NCI-H69 (cell line): Measurements from ENCODE around the gene PALLD.
A peak's percentile ranks its signal among the peaks of the same experiment; 100 is the strongest.

Experiments
- DNase-seq: peaks from one replicate; lab custom pipeline; 2025; lab: John Stamatoyannopoulos, UW

PALLD gene

GRCh38 chr4:168734703-168735678 lies 238.1 kb downstream of the PALLD start:
- no peak for DNase-seq

- DNase-seq = no peak
Measured at GRCh38 chr4:168735735-168736134, 238.9 kb downstream of the PALLD start.

GRCh38 chr4:168736860-168737805 lies 240.3 kb downstream of the PALLD start:
- no peak for DNase-seq

- DNase-seq = no peak
Measured at GRCh38 chr4:168737806-168738172, 240.9 kb downstream of the PALLD start.

GRCh38 chr4:168739886-168740285 lies 243.0 kb downstream of the PALLD start:
- no peak for DNase-seq

GRCh38 chr4:168740691-168741090 lies 243.8 kb downstream of the PALLD start:
- DNase-seq = no peak

GRCh38 chr4:168741281-168742173 lies 244.7 kb downstream of the PALLD start:
- no peak for DNase-seq

- peak; percentile 49 for DNase-seq
Measured at GRCh38 chr4:168743131-168743530, 246.3 kb downstream of the PALLD start.

GRCh38 chr4:168743601-168744000 lies 246.7 kb downstream of the PALLD start:
- peak; percentile 53 for DNase-seq

- peak; percentile 76 for DNase-seq
Measured at GRCh38 chr4:168744021-168744420, 247.2 kb downstream of the PALLD start.

- no peak for DNase-seq
Measured at GRCh38 chr4:168748807-168749206, 252.0 kb downstream of the PALLD start.

- DNase-seq = no peak
Measured at GRCh38 chr4:168751263-168752225, 254.7 kb downstream of the PALLD start.

GRCh38 chr4:168755598-168756477 lies 259.0 kb downstream of the PALLD start:
- DNase-seq = no peak

- DNase-seq = no peak
Measured at GRCh38 chr4:168757500-168757899, 260.6 kb downstream of the PALLD start.

- DNase-seq = no peak
Measured at GRCh38 chr4:168758351-168758876, 261.6 kb downstream of the PALLD start.

GRCh38 chr4:168759321-168759720 lies 262.5 kb downstream of the PALLD start:
- DNase-seq = no peak

- no peak for DNase-seq
Measured at GRCh38 chr4:168759959-168760527, 263.2 kb downstream of the PALLD start.

- DNase-seq = no peak
Measured at GRCh38 chr4:168761066-168761465, 264.2 kb downstream of the PALLD start.

- DNase-seq = no peak
Measured at GRCh38 chr4:168765322-168765721, 268.5 kb downstream of the PALLD start.
